ENCODE measurements around the gene NAPEPLD.

- TF ChIP-seq MAX (CRISPR knock-in tag; IDR thresholded peaks at IDR 0.05) (no peak), ZSCAN18 (CRISPR knock-in tag; IDR thresholded peaks at IDR 0.05) (no peak), CTCF (IDR thresholded peaks at IDR 0.05) (no peak), KAT7 (CRISPR knock-in tag; IDR thresholded peaks at IDR 0.05; ENCODE audit: borderline replicate concordance) (no peak), ATF6 (CRISPR knock-in tag; IDR thresholded peaks at IDR 0.05) (no peak)
Measured at GRCh38 chr7:103097041-103097440, 51.9 kb downstream of the NAPEPLD start.
